ENCODE data around the gene TLR5. TPM values are rescaled to one million over a fixed set of nuclear protein-coding genes. Genes with fewer than 3 reads are reported as not detected.

The TLR5 gene
- total RNA-seq, 1 experiment from 2014 or later: 2.5 TPM

- no peaks in the 10 kb centered on the region for H3K9me2 ChIP-seq (ENCODE audit: insufficient read depth)
- ChIA-PET POLR2A (ENCODE audit: unreplicated experiment) (no interaction called here), CTCF (no interaction called here)
- no peak overlapping the region for H3K27ac ChIP-seq
- no peak overlapping the region for H3K4me2 ChIP-seq
- H3K9me3 ChIP-seq (ENCODE audit: insufficient read depth, low read depth): no peaks in the 10 kb centered on the region
- TF ChIP-seq, protein P1, sequence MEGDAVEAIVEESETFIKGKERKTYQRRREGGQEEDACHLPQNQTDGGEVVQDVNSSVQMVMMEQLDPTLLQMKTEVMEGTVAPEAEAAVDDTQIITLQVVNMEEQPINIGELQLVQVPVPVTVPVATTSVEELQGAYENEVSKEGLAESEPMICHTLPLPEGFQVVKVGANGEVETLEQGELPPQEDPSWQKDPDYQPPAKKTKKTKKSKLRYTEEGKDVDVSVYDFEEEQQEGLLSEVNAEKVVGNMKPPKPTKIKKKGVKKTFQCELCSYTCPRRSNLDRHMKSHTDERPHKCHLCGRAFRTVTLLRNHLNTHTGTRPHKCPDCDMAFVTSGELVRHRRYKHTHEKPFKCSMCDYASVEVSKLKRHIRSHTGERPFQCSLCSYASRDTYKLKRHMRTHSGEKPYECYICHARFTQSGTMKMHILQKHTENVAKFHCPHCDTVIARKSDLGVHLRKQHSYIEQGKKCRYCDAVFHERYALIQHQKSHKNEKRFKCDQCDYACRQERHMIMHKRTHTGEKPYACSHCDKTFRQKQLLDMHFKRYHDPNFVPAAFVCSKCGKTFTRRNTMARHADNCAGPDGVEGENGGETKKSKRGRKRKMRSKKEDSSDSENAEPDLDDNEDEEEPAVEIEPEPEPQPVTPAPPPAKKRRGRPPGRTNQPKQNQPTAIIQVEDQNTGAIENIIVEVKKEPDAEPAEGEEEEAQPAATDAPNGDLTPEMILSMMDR (conservative IDR thresholded peaks at IDR 0.05): no peak
- TF ChIP-seq EZH2 (IDR thresholded peaks at IDR 0.05; ENCODE audit: low read depth): no peak
- BruUV-seq (replicated peaks): no TSS peak
- no peak overlapping the region for H3K4me3 ChIP-seq
- no peak for DNase-seq
- H2AFZ ChIP-seq: no peak overlapping the region
- no peaks in the 10 kb centered on the region for H3K36me3 ChIP-seq (ENCODE audit: low read depth)
- H3K79me2 ChIP-seq (ENCODE audit: low read depth): no peaks in the 10 kb centered on the region
- H3F3A ChIP-seq (ENCODE audit: insufficient read depth, low read depth): no peaks in the 10 kb centered on the region
- H3K27me3 ChIP-seq (ENCODE audit: insufficient read depth, low read depth): peaks cover 48% of the 10 kb centered on the region
- no peaks in the 10 kb centered on the region for H4K20me1 ChIP-seq (ENCODE audit: insufficient read depth)
- no peaks in the 10 kb centered on the region for H3K4me1 ChIP-seq (replicated peaks; ENCODE audit: insufficient read depth)
- intact Hi-C loops (cut with micrococcal nuclease; ENCODE audit: unreplicated experiment): no loop called here
Observed at GRCh38 chr1:223075834-223076233, 67.2 kb downstream of the TLR5 start.

- H3K27me3 ChIP-seq (ENCODE audit: insufficient read depth, low read depth): peaks cover 48% of the 10 kb centered on the region
- H3K36me3 ChIP-seq (ENCODE audit: low read depth): no peaks in the 10 kb centered on the region
- no peaks in the 10 kb centered on the region for H3F3A ChIP-seq (ENCODE audit: insufficient read depth, low read depth)
- H3K4me1 ChIP-seq (replicated peaks; ENCODE audit: insufficient read depth): no peaks in the 10 kb centered on the region
- no peaks in the 10 kb centered on the region for H3K9me3 ChIP-seq (ENCODE audit: insufficient read depth, low read depth)
- no peaks in the 10 kb centered on the region for H4K20me1 ChIP-seq (ENCODE audit: insufficient read depth)
- no peaks in the 10 kb centered on the region for H3K9me2 ChIP-seq (ENCODE audit: insufficient read depth)
- no peak overlapping the region for H3K27ac ChIP-seq
- no peak overlapping the region for H3K4me3 ChIP-seq
- no peak overlapping the region for H2AFZ ChIP-seq
- intact Hi-C loops (cut with micrococcal nuclease; ENCODE audit: unreplicated experiment): no loop called here
- DNase-seq: no peak
- H3K79me2 ChIP-seq (ENCODE audit: low read depth): no peaks in the 10 kb centered on the region
- POLR2A ChIA-PET (ENCODE audit: unreplicated experiment): no interaction called here
- BruUV-seq (replicated peaks): no TSS peak
- TF ChIP-seq, protein P1 (conservative IDR thresholded peaks at IDR 0.05): no peak
- TF ChIP-seq EZH2 (IDR thresholded peaks at IDR 0.05; ENCODE audit: low read depth): no peak
- CTCF ChIA-PET: interaction anchor here (0.7 kb wide), 1 partner anchor 231 kb away, joined by 3 read pairs; no protein-coding TSS in a partner anchor
- H3K4me2 ChIP-seq: no peak overlapping the region
Observed at GRCh38 chr1:223074445-223075300, 68.4 kb downstream of the TLR5 start.

- no peak for DNase-seq
- no peaks in the 10 kb centered on the region for H3K79me2 ChIP-seq (ENCODE audit: low read depth)
- POLR2A ChIA-PET (ENCODE audit: unreplicated experiment): no interaction called here
- intact Hi-C loops (cut with micrococcal nuclease; ENCODE audit: unreplicated experiment): no loop called here
- no peak overlapping the region for H2AFZ ChIP-seq
- H3K27ac ChIP-seq: no peak overlapping the region
- H3K9me2 ChIP-seq (ENCODE audit: insufficient read depth): no peaks in the 10 kb centered on the region
- H3F3A ChIP-seq (ENCODE audit: insufficient read depth, low read depth): no peaks in the 10 kb centered on the region
- peaks cover 27% of the 10 kb centered on the region for H3K27me3 ChIP-seq (ENCODE audit: insufficient read depth, low read depth)
- H4K20me1 ChIP-seq (ENCODE audit: insufficient read depth): no peaks in the 10 kb centered on the region
- CTCF ChIA-PET: no interaction called here
- no peak for TF ChIP-seq EZH2 (IDR thresholded peaks at IDR 0.05; ENCODE audit: low read depth)
- TF ChIP-seq, protein P1 (conservative IDR thresholded peaks at IDR 0.05): no peak
- H3K4me3 ChIP-seq: no peak overlapping the region
- no peaks in the 10 kb centered on the region for H3K9me3 ChIP-seq (ENCODE audit: insufficient read depth, low read depth)
- no peak overlapping the region for H3K4me2 ChIP-seq
- H3K36me3 ChIP-seq (ENCODE audit: low read depth): no peaks in the 10 kb centered on the region
- no peaks in the 10 kb centered on the region for H3K4me1 ChIP-seq (replicated peaks; ENCODE audit: insufficient read depth)
- no TSS peak for BruUV-seq (replicated peaks)
Observed at GRCh38 chr1:223068900-223069665, 74.0 kb downstream of the TLR5 start.
